Calu3 (cell line): Measurements from ENCODE around the gene STK36. TPM values are rescaled to one million over a fixed set of nuclear protein-coding genes. Genes with fewer than 3 reads are reported as not detected.
A peak's percentile ranks its signal among the peaks of the same experiment; 100 is the strongest.

Experiments
- BruUV-seq: library from RNA; stranded (reverse); fragments of 400-500 nt; replicated peaks from 2 replicates; lab custom pipeline; 2021; lab: Mats Ljungman, UMichigan
- CTCF ChIA-PET: fragments of 300-600 bp; sonication (Branson Sonifier 250); formaldehyde crosslinking; loops from one replicate; lab custom pipeline; 2022; ENCODE audit warnings: antibody characterized with exemption; lab: Charles Lee
- DNase-seq: peaks from one replicate; pipeline ENCODE4 v3.0.0; 2022
- H3K27ac Mint-ChIP-seq: one replicate; pipeline ENCODE4 v1.8.0; 2022; ENCODE audit warnings: mixed read lengths; ENCODE audit not compliant: unreplicated experiment
- H3K27me3 Mint-ChIP-seq: one replicate; pipeline ENCODE4 v1.8.0; 2022; ENCODE audit warnings: mixed read lengths; ENCODE audit not compliant: unreplicated experiment
- H3K36me3 Mint-ChIP-seq: one replicate; pipeline ENCODE4 v1.8.0; 2022; ENCODE audit warnings: mild to moderate bottlenecking, moderate library complexity, mixed read lengths; ENCODE audit not compliant: insufficient read depth, unreplicated experiment
- H3K4me1 Mint-ChIP-seq: one replicate; pipeline ENCODE4 v1.8.0; 2022; ENCODE audit warnings: mild to moderate bottlenecking, low read depth, mixed read lengths; ENCODE audit not compliant: unreplicated experiment
- H3K4me3 Mint-ChIP-seq: one replicate; pipeline ENCODE4 v1.8.0; 2022; ENCODE audit warnings: mild to moderate bottlenecking, low read depth, moderate library complexity, mixed read lengths; ENCODE audit not compliant: unreplicated experiment
- H3K9me3 Mint-ChIP-seq: one replicate; pipeline ENCODE4 v1.8.0; 2022; ENCODE audit warnings: low read depth, mixed read lengths; ENCODE audit not compliant: unreplicated experiment
- CTCF ChIP-seq: fragments of 200-600 bp; IDR thresholded peaks from one replicate; pipeline ENCODE4 v1.8.0; 2022; ENCODE audit warnings: antibody characterized with exemption; ENCODE audit not compliant: unreplicated experiment
- intact Hi-C: fragments of 100-400 bp; cut with micrococcal nuclease; formaldehyde crosslinking; loops from one replicate; pipeline ENCODE4 v1.10.0; 2022; ENCODE audit not compliant: unreplicated experiment
- total RNA-seq: library from RNA; stranded (reverse); gene quantifications from 2 replicates; pipeline ENCODE4 v1.2.3, GENCODE V29; 2022

STK36 gene
- total RNA-seq, 1 experiment from 2014 or later: 42.4 TPM

DNA sequence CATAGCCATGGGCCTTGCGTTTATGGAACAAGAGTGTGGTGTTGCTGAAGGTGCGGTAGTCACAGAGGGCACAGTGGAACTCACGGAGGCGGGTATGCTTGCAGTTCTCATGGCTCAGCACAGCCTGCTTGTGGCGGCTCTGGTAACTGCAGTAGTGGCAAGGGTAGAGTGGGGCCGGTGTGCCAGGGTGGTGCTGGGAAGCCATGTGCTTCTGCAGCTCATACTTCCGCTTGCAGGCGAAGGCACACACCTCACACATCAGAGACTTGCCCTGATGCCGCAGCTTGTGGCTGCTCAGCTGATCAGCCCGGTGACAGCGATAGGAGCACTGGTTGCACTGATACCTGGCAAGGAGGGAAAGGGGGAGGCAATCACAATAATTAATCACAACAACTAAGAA, 27.2 kb upstream of the STK36 start:
- Mint-ChIP-seq H3K4me3 (no peak overlapping the region), H3K27ac (no peak overlapping the region), H3K27me3 (no peaks in the 10 kb centered on the region), H3K4me1 (no peaks in the 10 kb centered on the region), H3K36me3 (peaks cover 63% of the 10 kb centered on the region), H3K9me3 (no peaks in the 10 kb centered on the region)
- intact Hi-C loops: loop anchor here (10.0 kb wide), 1 partner anchor 60 kb away; no protein-coding TSS in a partner anchor
- BruUV-seq: no TSS peak
- TF ChIP-seq CTCF: no peak
- no peak for DNase-seq
- CTCF ChIA-PET: no interaction called here

DNA sequence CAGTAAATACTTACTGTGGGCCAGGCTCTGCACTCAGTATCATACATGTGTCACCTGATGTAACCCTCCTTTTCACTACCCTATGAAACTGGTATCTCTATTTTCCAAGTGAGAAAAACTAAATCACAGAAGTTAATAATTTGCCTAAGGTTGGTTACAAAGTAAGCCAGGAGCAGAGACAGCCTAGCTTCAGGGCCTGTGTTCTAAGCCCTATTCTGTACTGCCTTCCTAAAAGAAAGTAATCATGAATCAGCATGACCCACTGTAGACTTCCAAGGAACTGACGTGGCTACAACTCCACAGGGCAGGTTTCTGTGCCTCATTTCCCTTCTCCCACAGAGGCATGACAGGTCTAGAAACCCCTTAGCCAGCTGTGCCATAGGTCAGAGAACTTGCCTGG, 26.8 kb upstream of the STK36 start:
- no TSS peak for BruUV-seq
- CTCF ChIA-PET: no interaction called here
- Mint-ChIP-seq H3K4me3 (no peak overlapping the region), H3K9me3 (no peaks in the 10 kb centered on the region), H3K36me3 (peaks cover 62% of the 10 kb centered on the region), H3K27ac (peak overlapping the region; percentile 66), H3K4me1 (no peaks in the 10 kb centered on the region), H3K27me3 (no peaks in the 10 kb centered on the region)
- DNase-seq: no peak
- no peak for TF ChIP-seq CTCF
- intact Hi-C loops: loop anchor here (10.0 kb wide), 1 partner anchor 60 kb away; no protein-coding TSS in a partner anchor

GRCh38 chr2:218648088-218648786, 23.6 kb upstream of the STK36 start:
- Mint-ChIP-seq H3K36me3 (peaks cover 56% of the 10 kb centered on the region), H3K4me3 (no peak overlapping the region), H3K27me3 (no peaks in the 10 kb centered on the region), H3K4me1 (no peaks in the 10 kb centered on the region), H3K9me3 (no peaks in the 10 kb centered on the region), H3K27ac (no peak overlapping the region)
- CTCF ChIA-PET: interaction anchor here (1.8 kb wide), 1 partner anchor 11 kb away, joined by 5 read pairs; the partner anchor contains the start of genes BCS1L and ZNF142
- DNase-seq: peak; percentile 57
- BruUV-seq: no TSS peak
- intact Hi-C loops: loop anchor here (2.0 to 10.0 kb wide), 2 partner anchors 63 to 241 kb away; no protein-coding TSS in a partner anchor
- peak; percentile 69 for TF ChIP-seq CTCF

GRCh38 chr2:218648787-218649100, 23.1 kb upstream of the STK36 start:
- no TSS peak for BruUV-seq
- intact Hi-C loops: loop anchor here (2.0 to 10.0 kb wide), 2 partner anchors 64 to 242 kb away; no protein-coding TSS in a partner anchor
- CTCF ChIA-PET: interaction anchor here (1.8 kb wide), 1 partner anchor 10 kb away, joined by 5 read pairs; the partner anchor contains the start of genes BCS1L and ZNF142
- no peak overlapping the region for H3K27ac Mint-ChIP-seq
- H3K4me1 Mint-ChIP-seq: no peaks in the 10 kb centered on the region
- H3K27me3 Mint-ChIP-seq: no peaks in the 10 kb centered on the region
- DNase-seq: no peak
- H3K9me3 Mint-ChIP-seq: no peaks in the 10 kb centered on the region
- TF ChIP-seq CTCF: no peak
- no peak overlapping the region for H3K4me3 Mint-ChIP-seq
- H3K36me3 Mint-ChIP-seq: peaks cover 56% of the 10 kb centered on the region
